SK-N-SH treated with all-trans-retinoic acid at 6 μM for 48 hours (cell line): ENCODE measurements around the gene PLBD2.

Experiments used
- ATAC-seq: fragments of 200-7000 bp; cut with Tn5 transposase; 3 replicates; pipeline ENCODE4 v1.9.1; 2020; ENCODE audit warnings: mild to moderate bottlenecking, moderate library complexity
- ARNTL ChIP-seq: fragments of 450-650 bp; formaldehyde crosslinking; IDR thresholded peaks from 2 replicates; pipeline ENCODE4 v1.5.0; 2020; ENCODE audit warnings: low read depth, mild to moderate bottlenecking, moderate library complexity, borderline replicate concordance
- BACH2 ChIP-seq: fragments of 250-450 bp; sonication (Bioruptor Pico); IDR thresholded peaks from 2 replicates; pipeline ENCODE4 v1.9.0; 2021; ENCODE audit warnings: mild to moderate bottlenecking, borderline replicate concordance
- CSDC2 ChIP-seq: fragments of 250-450 bp; sonication (Bioruptor Pico); IDR thresholded peaks from 2 replicates; pipeline ENCODE4 v1.5.0; 2020; ENCODE audit warnings: mild to moderate bottlenecking, moderate library complexity
- CSRNP3 ChIP-seq: fragments of 250-450 bp; sonication (Bioruptor Pico); IDR thresholded peaks from 2 replicates; pipeline ENCODE4 v1.5.1; 2021; ENCODE audit warnings: mild to moderate bottlenecking, moderate library complexity
- ESRRG ChIP-seq: fragments of 250-450 bp; sonication (Bioruptor Pico); IDR thresholded peaks from 2 replicates; pipeline ENCODE4 v1.6.1; 2021; ENCODE audit warnings: mild to moderate bottlenecking
- GLIS3 ChIP-seq: fragments of 250-450 bp; sonication (Bioruptor Pico); IDR thresholded peaks from 2 replicates; pipeline ENCODE4 v1.5.0; 2020; ENCODE audit warnings: mild to moderate bottlenecking, moderate library complexity
- ISL1 ChIP-seq: fragments of 250-450 bp; sonication (Bioruptor Pico); IDR thresholded peaks from 2 replicates; pipeline ENCODE4 v2.1.2; 2022; ENCODE audit warnings: mild to moderate bottlenecking, moderate library complexity
- PPARA ChIP-seq: fragments of 250-450 bp; sonication (Bioruptor Pico); IDR thresholded peaks from 2 replicates; pipeline ENCODE4 v1.5.0; 2020; ENCODE audit warnings: mild to moderate bottlenecking, borderline replicate concordance
- RARB ChIP-seq: fragments of 250-450 bp; sonication (Bioruptor Pico); IDR thresholded peaks from 2 replicates; pipeline ENCODE4 v1.8.0; 2021; ENCODE audit warnings: mild to moderate bottlenecking, moderate library complexity
- SNAI2 ChIP-seq: fragments of 250-450 bp; sonication (Bioruptor Pico); IDR thresholded peaks from 2 replicates; pipeline ENCODE4 v1.5.0; 2020; ENCODE audit warnings: mild to moderate bottlenecking, moderate library complexity
- TCF4 ChIP-seq: fragments of 250-450 bp; sonication (Bioruptor Pico); IDR thresholded peaks from 2 replicates; pipeline ENCODE4 v1.8.0; 2021; ENCODE audit warnings: mild to moderate bottlenecking, moderate library complexity, borderline replicate concordance
- TOX ChIP-seq: fragments of 250-450 bp; sonication (Bioruptor Pico); IDR thresholded peaks from 2 replicates; pipeline ENCODE4 v1.8.0; 2021; ENCODE audit warnings: mild to moderate bottlenecking, moderate library complexity, borderline replicate concordance
- TSHZ2 ChIP-seq: fragments of 250-450 bp; sonication (Bioruptor Pico); IDR thresholded peaks from 2 replicates; pipeline ENCODE4 v1.5.0; 2020; ENCODE audit warnings: mild to moderate bottlenecking, moderate library complexity
- ZFP3 ChIP-seq: fragments of 250-450 bp; sonication (Bioruptor Pico); IDR thresholded peaks from 2 replicates; pipeline ENCODE4 v1.5.0; 2020; ENCODE audit warnings: mild to moderate bottlenecking, moderate library complexity
- ZFP30 ChIP-seq: fragments of 450-650 bp; formaldehyde crosslinking; IDR thresholded peaks from 2 replicates; pipeline ENCODE4 v1.5.0; 2022; ENCODE audit warnings: mild to moderate bottlenecking, moderate library complexity
- ZNF565 ChIP-seq: fragments of 450-650 bp; formaldehyde crosslinking; conservative IDR thresholded peaks from 2 replicates; pipeline ENCODE4 v1.5.0; 2020; ENCODE audit warnings: low read depth, mild to moderate bottlenecking, moderate library complexity
- ZNF70 ChIP-seq: fragments of 450-650 bp; formaldehyde crosslinking; IDR thresholded peaks from 2 replicates; pipeline ENCODE4 v1.5.0; 2020; ENCODE audit warnings: mild to moderate bottlenecking, moderate library complexity
- ZNF8 ChIP-seq: fragments of 450-650 bp; formaldehyde crosslinking; IDR thresholded peaks from 2 replicates; pipeline ENCODE4 v1.5.0; 2020; ENCODE audit warnings: mild to moderate bottlenecking, moderate library complexity

Gene PLBD2

GRCh38 chr12:113401066-113402000 lies 42.9 kb downstream of the PLBD2 start:
- ATAC-seq, result no peak
- TF ChIP-seq ESRRG (CRISPR knock-in tag) (no peak), TSHZ2 (CRISPR knock-in tag) (no peak), CSDC2 (CRISPR knock-in tag) (no peak), ARNTL (CRISPR knock-in tag) (no peak), SNAI2 (CRISPR knock-in tag) (no peak), ZFP30 (CRISPR knock-in tag) (no peak), RARB (CRISPR knock-in tag) (no peak), ZNF565 (CRISPR knock-in tag) (no peak), ZNF70 (no peak), ZNF8 (CRISPR knock-in tag) (no peak), BACH2 (CRISPR knock-in tag) (no peak), CSRNP3 (CRISPR knock-in tag) (no peak), ISL1 (CRISPR knock-in tag) (no peak), PPARA (no peak)

GRCh38 chr12:113402586-113403260 lies 44.3 kb downstream of the PLBD2 start:
- no peak for ATAC-seq
- no peak for TF ChIP-seq PPARA
- TF ChIP-seq ZNF8 (CRISPR knock-in tag), result no peak
- TF ChIP-seq GLIS3 (CRISPR knock-in tag), result no peak
- no peak for TF ChIP-seq SNAI2 (CRISPR knock-in tag)
- no peak for TF ChIP-seq ZFP30 (CRISPR knock-in tag)
- TF ChIP-seq CSRNP3 (CRISPR knock-in tag), result no peak
- TF ChIP-seq, all 23 proteins: peak for 0

- peak; percentile 73 for ATAC-seq
Observed at GRCh38 chr12:113403435-113404415, 45.3 kb downstream of the PLBD2 start, which contains the start of gene SDS. TSS of gene SDS (minus strand) at chr12:113403887. CDS start at chr12:113399708, 4,179 bp downstream.

More at GRCh38 chr12:113403435-113404415, 45.3 kb downstream of the PLBD2 start, which contains the start of gene SDS:
- TF ChIP-seq TOX (CRISPR knock-in tag) (no peak), TCF4 (CRISPR knock-in tag) (no peak), ZFP3 (no peak), ESRRG (CRISPR knock-in tag) (no peak), CSRNP3 (CRISPR knock-in tag) (no peak), ISL1 (CRISPR knock-in tag) (no peak), ZNF8 (CRISPR knock-in tag) (no peak), CSDC2 (CRISPR knock-in tag) (no peak), ZNF70 (no peak)
